Hematopoietic multipotent progenitor cell treated with erythropoietin and hydrocortisone succinate and interleukin-3 and kit ligand, for 17 days (in vitro differentiated cells): ENCODE measurements around the gene HACL1.

Experiments used
- DNase-seq: peaks from one replicate; pipeline ENCODE4 v3.0.0-alpha.2; 2015; ENCODE audit warnings: low spot score

HACL1 gene

DNA sequence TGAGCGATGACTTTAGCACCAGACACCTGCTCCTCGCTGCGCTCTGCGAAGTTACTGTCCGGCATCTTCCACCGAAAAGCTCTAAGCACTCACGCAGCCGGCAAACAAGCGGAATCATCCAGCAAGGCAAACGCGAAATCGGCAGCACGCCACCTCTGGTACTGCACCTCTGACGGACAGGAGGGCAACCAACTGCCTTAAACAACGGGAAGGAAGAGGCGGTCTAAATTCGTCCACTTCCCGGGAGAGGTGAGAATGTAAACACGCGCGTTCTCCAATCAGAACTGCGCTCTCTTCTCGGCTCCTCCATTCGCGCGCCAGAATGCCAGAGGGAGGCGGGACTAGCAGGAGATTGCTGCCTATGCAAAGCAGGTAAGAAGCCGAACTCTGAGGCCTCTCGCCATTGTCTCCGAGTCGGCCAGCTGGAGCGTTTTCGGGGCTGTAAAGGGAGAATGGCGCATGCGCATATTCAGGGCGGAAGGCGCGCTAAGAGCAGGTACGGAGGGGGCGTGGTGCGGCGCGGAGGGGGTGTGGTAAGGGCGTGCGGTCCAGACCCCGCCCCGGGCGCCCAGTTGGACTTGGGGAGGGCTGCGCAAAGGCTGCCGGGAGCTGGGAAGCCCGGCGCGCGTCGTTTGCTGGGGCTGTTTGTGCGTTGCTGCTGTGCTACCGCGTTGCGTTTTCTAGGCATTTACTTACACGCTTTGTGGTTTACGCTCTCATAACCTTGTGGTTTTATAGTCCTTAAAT, at the start of gene HACL1, which contains the start of gene BTD:
Gene HACL1, minus strand, starts transcription at position 171 of the 747 bp plus-strand sequence. Its CDS starts 106 bp downstream, at position 65.
Gene BTD, plus strand, starts transcription at position 347 of the 747 bp plus-strand sequence. CDS start 33,695 bp downstream, outside the sequence.
- DNase-seq, result peak; percentile 98

DNA sequence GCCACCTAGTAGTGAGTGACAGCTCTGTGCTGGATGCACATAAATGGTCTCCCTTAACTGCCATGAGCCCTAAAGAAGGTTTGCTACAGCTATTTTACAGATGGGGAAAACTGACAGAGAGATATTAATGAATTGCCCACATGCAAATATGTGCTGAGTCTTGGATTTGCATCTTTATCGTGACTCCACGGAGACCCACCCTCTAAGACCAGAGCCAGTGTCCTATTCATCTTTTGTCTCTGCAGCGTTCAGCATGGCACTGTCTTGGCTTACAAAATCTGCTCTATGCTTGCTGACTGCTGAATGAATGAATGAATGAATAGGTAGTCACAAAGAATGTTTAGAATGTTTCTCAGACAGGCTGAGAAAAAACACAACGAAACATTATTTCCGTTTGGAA, 48.5 kb upstream of the HACL1 start:
- no peak for DNase-seq

DNA sequence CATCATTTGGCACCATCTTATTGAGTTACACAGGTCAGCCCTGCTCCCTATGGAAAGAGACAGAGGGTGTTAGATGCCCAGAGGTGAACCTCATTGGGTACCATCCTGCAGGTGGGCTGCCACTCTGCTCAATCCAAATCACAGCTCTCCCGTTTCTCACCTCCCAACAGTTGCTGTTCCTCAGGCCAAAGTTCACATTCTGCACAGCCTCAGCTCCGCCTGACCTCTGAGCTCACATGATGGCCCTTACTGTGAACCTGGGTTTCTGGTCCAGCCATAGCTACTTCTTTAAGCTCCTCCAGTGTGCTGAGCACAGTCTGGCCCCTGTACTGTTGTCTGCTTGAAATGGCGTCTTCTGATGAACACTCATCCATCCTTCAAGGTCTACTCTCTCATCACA, 48.0 kb upstream of the HACL1 start:
- no peak for DNase-seq

DNA sequence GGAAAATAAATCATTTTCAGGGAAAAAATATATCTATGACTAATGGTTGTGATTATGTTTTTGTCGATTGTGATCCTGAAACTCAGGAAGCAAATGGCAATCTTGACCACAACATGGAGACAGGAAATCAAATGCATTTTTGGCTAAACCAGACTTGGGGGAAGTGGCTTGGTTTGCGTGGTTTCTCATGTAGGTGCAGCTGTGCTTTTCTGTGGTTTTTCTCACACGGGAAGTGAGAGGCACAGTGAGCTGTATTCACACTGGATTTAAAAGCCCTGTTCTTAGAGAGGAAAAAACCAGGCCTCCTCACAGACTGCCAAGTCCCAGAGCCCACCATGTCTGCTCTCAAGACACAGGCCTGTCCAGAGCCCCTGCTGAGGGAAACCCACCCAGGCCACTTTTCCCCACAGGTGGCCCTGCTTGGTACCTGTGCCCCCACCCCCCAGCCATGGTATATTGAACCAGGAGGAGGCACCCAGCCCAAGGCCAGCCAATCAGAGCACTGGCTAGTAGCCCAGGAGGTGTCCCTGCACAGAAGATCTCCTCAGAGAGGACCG, 46.3 kb upstream of the HACL1 start:
- DNase-seq, result no peak

DNA sequence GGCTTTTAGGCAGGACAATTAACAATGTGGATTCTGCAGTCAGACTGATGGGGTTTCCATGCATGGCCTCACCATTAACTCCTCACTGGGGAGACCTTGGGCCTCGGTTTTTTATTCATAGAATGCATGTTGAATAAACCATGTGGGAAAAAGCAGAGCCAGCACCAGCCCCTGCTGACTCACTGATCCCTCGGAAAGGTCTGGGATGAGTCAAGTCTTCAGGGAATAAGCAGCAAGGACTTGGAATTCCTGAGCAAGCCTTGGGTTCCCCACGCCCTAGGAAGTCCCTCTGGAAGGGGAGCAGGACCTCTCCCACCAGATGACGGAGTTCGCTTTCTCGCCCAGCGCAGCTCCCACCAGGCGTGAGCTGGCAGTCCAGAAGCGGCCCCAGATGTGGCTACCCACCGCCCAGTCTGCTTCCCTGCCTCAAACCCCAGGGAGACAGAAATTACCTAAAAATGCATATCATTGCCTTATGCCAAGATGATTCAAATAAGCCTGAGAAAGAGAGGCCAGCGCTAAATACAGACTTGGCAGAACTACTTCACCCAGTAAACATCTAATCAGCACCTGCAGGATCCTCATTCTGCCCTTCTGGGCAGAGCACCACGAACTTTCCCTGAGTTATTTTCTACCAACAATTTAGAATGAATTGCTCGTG, 45.6 kb upstream of the HACL1 start:
- no peak for DNase-seq

DNA sequence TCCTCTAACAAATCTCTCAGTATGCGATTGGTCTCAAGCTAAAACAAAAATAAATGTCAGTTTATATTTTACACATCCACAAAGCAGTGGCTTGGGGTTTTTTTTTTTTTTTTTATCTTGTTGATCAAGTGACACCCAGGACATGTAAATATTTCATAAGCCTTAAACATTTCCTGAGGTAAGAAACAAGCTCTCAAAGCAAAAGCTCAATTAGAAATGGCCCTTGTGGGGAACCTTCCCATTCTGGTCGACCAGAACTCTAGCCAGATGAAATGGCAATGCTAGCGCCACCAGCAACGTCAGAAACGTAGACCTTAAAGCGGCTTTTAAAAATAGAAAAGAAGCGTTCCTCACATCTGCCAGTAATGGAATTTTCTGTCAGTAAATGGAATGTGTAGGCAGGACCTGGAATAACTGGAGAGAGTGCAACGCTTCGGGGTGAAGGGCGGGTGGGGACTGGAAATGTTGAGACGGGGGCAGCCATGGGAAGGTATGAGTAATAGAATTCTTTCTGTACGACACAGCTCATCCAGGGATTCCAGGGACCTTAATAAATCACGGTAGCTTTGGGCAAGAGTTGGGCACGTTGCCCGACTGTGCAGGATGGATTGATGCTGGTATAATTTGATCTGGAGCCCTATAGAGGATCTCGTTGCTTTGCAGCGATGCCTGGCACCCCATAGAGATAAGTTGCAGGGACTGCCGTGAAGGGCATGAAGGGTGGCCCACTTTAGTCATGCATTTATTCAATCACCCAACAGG, 44.6 kb upstream of the HACL1 start:
- DNase-seq, result no peak

DNA sequence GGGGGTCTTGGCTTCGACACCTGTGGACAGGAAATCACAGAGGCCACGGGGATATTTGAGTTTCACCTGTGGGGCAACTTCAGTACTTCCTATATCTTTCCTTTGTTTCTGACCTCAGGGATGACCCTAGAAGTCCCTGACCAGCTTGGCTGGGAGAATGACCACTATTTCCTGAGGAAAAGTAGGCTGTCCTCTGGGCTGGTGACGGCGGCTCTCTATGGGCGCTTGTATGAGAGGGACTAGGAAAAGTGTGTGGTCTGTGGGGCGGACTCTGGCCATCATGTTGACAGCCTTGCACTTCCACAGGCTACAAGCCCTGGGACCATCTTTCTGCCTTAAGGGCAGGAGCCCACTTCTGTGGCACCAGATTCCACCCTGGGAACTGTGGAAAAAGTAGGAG, 43.9 kb upstream of the HACL1 start:
- no peak for DNase-seq

DNA sequence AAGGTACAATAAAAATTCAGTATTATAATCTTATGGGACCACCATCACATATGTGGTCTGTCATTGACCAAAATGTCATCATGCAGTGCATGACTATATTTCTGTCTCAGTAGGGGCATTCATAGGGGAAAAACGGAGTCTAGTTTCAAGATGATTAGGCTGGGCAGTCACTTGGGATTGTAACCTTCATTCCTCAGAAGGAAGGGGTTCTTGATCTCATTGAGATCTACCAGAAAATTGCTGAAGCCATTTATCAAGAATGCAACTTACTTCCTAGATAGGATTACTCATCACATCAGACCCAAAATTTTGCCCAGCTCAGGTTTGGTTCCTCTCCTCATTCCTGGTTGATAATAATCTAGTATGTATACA, 37.5 kb upstream of the HACL1 start:
- no peak for DNase-seq

DNA sequence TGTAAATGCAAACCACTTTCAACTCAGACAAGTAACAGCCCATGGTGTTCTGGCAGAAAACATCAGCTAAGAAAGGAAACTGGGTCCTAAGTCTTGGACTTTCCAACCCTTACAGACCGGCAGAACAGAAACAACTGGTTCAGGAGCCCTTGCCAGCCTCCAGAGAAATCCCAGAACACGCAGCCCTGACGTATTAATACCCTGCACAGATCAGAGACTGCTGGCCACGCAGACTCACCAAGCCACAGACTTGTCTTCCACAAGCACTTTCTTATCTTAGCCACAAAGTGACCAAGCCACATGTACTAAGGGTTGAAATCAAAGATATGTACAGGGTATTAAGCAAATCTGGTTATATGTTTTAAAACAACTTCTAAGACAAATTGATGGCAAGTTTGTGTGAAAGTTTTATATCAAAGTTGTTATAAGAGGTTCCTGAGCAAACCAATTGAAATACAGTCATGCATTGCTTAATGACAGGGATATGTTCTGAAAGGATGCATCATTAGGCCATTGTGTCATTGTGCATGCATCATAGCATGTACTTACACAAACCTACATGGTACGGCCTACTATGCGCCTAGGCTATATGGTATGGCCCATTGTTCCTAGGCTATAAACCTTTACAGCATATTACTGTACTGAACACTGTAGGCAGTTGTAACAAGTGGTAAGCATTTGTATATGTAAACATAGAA, 37.0 kb upstream of the HACL1 start:
- DNase-seq, result no peak

DNA sequence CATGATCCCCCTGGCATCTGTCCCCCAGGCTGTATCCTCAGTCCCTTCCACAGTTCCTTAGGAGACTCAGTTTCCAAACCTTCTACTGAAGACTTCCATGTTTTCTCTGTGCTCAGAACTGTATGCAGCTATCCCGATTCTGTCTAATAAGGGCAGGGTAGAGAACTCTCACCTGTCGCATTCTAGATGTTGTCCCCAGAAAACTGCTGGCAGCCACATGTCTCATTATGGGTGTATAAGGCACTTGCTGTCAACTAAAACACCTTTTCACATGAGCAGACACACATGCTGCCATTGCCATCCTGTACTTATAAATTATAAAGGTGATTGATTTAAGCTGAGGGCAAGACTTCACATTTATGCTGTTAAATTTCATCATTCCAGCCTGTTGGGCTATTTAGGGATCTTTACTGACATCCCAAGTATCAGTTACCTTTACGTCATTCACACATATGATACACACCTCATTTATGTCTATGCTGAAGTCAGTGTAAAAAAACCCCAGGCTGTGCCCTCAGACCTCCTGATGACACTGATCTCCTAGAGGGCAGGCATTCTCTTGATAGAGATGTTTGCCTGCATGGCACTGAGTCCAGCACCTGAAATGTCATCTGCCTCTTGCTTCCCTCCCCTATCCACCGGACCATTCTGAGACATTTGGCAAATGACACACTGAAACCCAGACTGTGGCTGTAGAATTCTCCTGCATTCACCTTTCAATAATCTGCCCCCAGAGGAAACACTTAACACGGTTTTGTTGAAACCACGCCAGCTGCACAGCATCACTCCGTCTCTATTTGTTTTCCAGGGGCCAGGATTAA, 36.0 kb upstream of the HACL1 start:
- no peak for DNase-seq

DNA sequence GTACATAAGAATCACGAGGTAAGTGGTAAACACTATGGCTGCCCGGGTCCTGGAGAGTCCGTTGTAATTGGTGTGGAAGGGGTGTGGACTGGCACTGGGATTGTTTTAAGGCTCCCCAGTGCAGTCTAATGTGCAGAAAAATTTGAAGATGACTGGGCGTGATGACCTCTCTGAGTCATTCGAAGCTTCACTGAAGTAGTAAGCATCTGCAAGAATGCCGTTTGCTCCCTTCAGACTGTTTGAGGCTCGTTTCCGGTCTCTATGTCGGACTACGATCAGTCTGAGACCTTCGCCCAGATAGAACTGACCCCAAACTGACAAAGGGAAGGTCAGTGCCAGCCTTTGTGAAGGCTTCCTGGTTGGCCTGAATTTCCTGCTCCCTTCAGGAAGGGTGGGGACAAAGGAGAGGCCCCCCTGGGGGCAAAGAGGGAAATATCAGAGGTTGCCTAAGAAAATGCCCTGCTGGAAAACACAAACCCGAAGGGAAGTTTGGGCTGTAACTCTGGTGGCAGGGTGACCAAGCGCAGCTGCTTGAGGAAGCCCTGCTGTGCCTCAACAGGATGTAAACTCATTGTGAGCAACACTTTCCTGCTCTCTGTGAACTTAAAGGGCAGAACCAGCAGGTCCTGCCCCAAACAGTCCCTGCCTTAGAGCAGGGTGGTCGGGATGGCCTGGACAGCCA, 34.8 kb upstream of the HACL1 start:
- no peak for DNase-seq

DNA sequence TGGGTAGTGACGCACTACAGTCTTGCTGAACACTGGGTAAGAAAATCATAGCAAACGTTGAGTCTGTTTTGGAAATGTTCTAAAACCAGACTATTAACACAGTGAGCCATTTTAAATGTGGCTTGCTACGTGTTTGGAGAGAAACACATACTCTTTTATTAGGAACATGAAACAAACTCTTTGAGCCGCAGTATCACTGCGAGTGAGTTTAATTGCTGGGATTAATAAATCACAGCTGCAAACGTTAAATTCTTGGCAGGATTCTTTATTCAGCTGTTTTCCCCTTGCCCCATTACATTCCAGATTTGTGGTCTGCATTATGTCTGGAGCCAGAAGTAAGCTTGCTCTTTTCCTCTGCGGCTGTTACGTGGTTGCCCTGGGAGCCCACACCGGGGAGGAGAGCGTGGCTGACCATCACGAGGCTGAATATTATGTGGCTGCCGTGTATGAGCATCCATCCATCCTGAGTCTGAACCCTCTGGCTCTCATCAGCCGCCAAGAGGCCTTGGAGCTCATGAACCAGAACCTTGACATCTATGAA, 33.8 kb upstream of the HACL1 start:
- DNase-seq, result no peak

DNA sequence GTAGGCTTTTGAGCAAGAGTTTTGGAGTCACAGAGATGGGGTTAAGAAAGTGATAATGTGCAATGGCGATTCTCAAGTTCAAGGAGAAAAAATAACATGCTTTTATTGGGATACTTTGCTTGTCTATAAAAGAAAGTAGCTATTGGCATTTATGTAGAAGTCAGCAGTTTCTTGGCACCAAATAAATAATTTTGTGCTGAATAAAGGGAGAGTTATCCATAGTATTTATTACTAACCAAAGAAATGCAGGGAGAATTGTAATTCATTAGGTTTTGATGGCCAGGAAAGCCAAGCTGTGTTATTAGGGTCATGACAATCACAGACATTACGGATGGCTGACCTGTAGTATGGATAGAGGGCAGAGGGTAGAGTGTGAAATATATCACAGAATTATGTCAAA, 33.3 kb upstream of the HACL1 start:
- DNase-seq, result no peak

DNA sequence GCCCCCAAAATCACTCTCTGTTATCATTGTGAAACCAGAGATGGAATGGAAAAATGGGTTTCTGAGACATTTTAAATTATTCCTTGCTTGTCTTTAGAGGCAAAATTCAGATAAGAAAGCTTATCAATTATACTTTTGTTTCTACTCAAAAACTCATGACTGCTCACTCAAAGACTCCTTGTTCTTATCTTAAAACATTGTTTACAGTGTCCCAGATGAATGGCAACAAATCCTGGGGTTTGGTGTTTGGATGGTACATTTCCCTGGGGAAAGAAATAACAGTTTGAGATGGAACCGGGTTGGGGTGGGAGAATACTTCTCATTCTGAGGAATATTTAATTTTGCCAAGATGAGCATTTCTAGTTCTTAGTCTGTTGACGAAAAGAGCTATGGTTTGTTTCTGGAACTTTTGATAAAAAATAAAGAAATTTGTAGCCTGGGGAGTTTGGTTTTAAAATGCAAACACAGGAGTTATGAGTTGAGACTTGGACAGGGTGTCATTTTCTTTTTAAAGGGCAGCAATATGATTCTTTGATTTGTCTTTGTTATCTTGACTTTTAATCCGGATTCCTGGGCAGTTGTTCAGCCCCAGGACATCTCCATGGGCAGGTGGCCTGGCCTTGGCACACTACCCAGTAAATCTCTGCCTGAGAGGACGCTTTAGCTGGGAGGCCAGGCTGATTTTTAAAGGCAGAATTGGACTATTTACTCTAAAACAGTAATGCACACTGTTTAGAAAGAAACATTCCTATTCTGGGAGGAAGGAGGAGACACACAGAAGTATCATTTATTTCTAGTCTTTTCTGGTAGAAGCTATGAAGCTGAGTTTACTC, 32.6 kb upstream of the HACL1 start:
- DNase-seq, result no peak

DNA sequence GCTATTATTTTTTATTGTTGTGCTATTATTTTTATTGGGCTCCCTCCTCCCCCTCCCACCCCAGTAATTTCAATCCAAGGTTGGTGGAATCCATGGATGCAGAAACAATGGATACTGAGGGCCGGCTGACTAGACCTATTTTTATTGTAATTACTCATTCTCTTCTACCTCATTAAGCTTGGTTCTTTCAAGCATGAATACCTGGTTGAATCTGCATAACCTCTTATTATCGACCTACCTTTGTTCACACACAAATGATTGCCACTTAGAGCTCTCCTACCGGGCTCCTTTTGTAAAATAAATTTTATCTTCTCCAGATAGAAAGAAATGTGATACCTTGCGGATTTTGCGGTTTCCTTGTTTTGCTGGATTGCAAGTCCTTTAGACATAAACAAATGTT, 31.8 kb upstream of the HACL1 start:
- no peak for DNase-seq

DNA sequence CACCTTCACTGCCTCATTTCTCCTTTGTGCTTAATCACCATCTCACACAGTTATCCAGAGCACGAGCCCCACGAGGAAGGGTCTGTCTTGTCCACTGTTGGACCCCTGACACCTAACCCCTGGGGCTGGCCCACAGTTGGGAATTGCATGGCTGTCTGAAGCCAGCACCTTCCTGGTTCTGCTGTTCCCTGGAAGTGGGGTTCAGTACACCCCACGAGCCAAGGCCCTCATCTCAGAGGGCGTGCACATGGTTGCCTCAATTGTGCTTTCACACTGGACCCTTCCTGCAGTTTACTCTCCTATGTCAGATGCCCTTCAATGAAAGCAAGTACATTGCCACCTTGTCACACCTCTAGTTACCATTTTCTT, 30.8 kb upstream of the HACL1 start:
- DNase-seq, result no peak

DNA sequence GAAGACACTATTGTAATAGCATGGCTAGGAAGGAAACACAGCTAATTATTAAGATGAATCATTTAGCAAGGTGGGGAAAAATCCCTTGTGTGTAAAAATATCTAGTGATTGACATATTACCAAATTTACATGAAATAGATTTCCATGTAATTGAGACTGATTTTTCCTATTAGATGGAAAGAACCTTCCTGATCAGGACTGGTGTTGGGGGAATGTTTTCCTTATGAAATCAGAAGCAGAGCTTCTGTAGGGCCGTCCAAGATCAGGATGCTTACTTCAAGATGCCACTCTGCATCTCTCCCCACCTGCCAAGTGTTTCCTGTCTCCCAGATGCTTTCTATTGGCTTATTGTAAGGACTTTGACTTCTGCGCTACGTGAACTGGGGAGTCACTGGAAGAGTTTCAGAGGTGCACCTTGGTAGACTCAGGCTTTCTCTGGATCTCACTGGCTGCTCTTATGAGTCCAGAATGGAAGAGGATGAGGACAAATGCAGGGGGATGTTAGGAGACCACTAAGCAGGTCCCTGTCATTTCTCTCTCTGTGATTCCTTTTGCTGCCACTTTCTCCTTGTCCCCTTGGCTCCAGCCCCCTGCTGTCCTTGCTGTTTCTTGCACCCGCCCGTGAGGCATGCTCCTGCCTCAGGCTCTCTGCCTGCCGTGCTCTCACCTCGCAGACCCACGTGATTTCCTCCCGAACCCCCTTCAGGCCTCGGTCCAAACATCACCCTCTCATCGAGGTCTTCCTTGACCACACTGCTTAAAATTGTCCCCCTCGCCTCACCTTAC, 30.2 kb upstream of the HACL1 start:
- no peak for DNase-seq

DNA sequence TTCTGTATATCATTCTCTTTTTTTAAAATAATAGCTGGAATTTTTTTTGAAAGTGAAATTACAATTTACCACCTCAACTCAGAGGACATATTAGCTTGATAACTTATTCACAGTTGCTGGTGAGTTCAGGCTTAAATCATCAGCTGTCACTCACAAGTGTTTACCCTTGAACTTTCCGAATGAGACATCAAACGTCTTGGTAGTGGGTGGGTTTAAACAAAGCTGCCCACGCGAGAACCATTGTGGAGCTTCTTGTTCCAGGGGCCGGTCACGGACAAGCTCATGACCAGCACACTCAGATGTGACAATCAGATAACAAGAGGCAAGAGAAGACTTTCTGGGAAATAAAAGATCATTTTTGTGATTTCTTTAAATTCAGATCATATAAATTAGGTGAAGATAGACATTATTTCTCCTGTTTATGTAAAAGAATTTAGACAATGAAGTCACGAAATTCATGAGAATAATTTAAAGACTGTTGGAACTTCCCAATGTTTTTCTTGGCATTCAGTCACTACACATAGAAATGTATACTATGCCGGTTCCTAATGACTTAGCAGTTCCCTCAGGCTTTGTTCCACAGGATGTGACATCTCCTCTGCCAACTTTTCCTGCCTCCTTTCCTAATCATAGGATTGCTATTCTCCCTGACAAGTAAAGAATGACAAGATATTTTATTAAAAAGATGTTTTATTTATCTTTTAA, 29.4 kb upstream of the HACL1 start:
- DNase-seq, result no peak
